Fibroblast of lung (primary cell): ENCODE measurements around the gene RYR2.

ENCODE experiments used
- EZH2 ChIP-seq: IDR thresholded peaks from 2 replicates; pipeline ENCODE4 v1.5.1; 2012; ENCODE audit warnings: low read length, control low read depth, mild to moderate bottlenecking; ENCODE audit errors: missing control alignments
- TF ChIP-seq, protein P1 (sequence below), 2 donors: IDR thresholded peaks in 1 of 2; conservative IDR thresholded peaks in 1 of 2; 1 replicate in 1 of 2; 2 replicates in 1 of 2; pipeline ENCODE4 v1.5.1; 2011 to 2012; ENCODE audit warnings: low read length in 2 of 2, control low read depth in 1 of 2, inconsistent platforms in 1 of 2, low read depth in 1 of 2, mild to moderate bottlenecking in 1 of 2

DNA sequence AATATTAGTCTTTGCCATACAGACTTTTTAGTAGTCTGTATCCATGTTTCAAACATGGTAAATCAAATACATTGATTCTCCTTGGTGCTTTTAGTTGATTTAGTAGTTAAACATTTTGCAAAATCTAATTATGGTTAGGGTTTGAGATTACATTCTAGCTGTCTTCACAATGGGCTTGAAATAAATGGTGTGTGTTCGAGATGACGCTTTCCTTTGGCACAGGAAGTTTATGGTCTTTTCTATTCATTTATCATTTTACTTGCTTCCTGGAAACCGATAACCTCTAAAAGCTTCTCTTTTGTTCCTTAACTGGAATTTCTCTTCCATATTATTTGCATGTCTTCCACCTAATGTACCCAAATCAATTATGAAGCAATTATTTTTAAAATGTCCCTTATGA, 810.4 kb downstream of the RYR2 start:
- TF ChIP-seq, protein P1, sequence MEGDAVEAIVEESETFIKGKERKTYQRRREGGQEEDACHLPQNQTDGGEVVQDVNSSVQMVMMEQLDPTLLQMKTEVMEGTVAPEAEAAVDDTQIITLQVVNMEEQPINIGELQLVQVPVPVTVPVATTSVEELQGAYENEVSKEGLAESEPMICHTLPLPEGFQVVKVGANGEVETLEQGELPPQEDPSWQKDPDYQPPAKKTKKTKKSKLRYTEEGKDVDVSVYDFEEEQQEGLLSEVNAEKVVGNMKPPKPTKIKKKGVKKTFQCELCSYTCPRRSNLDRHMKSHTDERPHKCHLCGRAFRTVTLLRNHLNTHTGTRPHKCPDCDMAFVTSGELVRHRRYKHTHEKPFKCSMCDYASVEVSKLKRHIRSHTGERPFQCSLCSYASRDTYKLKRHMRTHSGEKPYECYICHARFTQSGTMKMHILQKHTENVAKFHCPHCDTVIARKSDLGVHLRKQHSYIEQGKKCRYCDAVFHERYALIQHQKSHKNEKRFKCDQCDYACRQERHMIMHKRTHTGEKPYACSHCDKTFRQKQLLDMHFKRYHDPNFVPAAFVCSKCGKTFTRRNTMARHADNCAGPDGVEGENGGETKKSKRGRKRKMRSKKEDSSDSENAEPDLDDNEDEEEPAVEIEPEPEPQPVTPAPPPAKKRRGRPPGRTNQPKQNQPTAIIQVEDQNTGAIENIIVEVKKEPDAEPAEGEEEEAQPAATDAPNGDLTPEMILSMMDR (conservative IDR thresholded peaks at IDR 0.05 in 1 of 2, IDR thresholded peaks at IDR 0.05 in 1 of 2; ENCODE audit: low read depth in 1 of 2, low read length in 2 of 2), result no peak
- no peak for TF ChIP-seq EZH2
